HEK293 (cell line): Measurements from ENCODE around the gene PNMA1.

ENCODE experiments used
- CTCF ChIA-PET: fragments of 350-600 bp; formaldehyde crosslinking; extraction: SDS; loops from one replicate; lab custom pipeline; 2021; ENCODE audit warnings: antibody characterized with exemption; lab: Yijun Ruan, JAX
- POLR2A ChIA-PET: fragments of 300-600 bp; formaldehyde crosslinking; extraction: SDS; loops from one replicate; lab custom pipeline; 2020; ENCODE audit warnings: antibody characterized with exemption, inconsistent platforms; lab: Yijun Ruan, JAX
- H3K27ac ChIP-seq: fragments of 200-500 bp; sonication (Bioruptor generic); 2 replicates; pipeline ENCODE4 v1.5.1; 2014; ENCODE audit warnings: low read depth, low read length, control low read depth, inconsistent platforms; ENCODE audit errors: extremely low read depth
- H3K36me3 ChIP-seq, 2 experiments: fragments of 200-500 bp in 1 of 2; sonication (Bioruptor generic) in 1 of 2; 1 replicate in 1 of 2; 2 replicates in 1 of 2; pipeline ENCODE4 v1.5.1; 2014 to 2017; ENCODE audit warnings: inconsistent platforms in 2 of 2, low read length in 2 of 2; ENCODE audit not compliant: control insufficient read depth in 2 of 2, insufficient read depth in 1 of 2
- H3K4me1 ChIP-seq: fragments of 200-500 bp; sonication (Bioruptor generic); 2 replicates; pipeline ENCODE4 v1.5.1; 2014; ENCODE audit warnings: mild to moderate bottlenecking, low read length, inconsistent platforms; ENCODE audit not compliant: control insufficient read depth, insufficient read depth
- H3K4me3 ChIP-seq: 2 replicates; pipeline ENCODE4 v1.5.1; 2011; ENCODE audit warnings: low read depth, mild to moderate bottlenecking, control low read depth, low read length, moderate library complexity
- H3K9me3 ChIP-seq: fragments of 200-500 bp; sonication (Bioruptor generic); 2 replicates; pipeline ENCODE4 v1.5.1; 2014; ENCODE audit warnings: low read depth, low read length, inconsistent platforms; ENCODE audit not compliant: control insufficient read depth, insufficient read depth
- BCL6B ChIP-seq: fragments of 450-650 bp; formaldehyde crosslinking; IDR thresholded peaks from 2 replicates; pipeline ENCODE4 v1.5.1; 2017; ENCODE audit warnings: missing biosample characterization, missing genetic modification characterization
- EGR2 ChIP-seq: fragments of 450-650 bp; formaldehyde crosslinking; IDR thresholded peaks from 2 replicates; pipeline ENCODE4 v1.5.1; 2016; ENCODE audit warnings: low read depth, missing biosample characterization, missing genetic modification characterization
- GFI1B ChIP-seq: fragments of 450-650 bp; formaldehyde crosslinking; IDR thresholded peaks from 2 replicates; pipeline ENCODE4 v1.5.1; 2016; ENCODE audit warnings: missing biosample characterization, missing genetic modification characterization
- HIC1 ChIP-seq: fragments of 450-650 bp; formaldehyde crosslinking; IDR thresholded peaks from 2 replicates; pipeline ENCODE4 v1.5.1; 2016; ENCODE audit warnings: missing biosample characterization, missing genetic modification characterization
- MEIS1 ChIP-seq: sonication (generic); formaldehyde crosslinking; IDR thresholded peaks from 2 replicates; pipeline ENCODE4 v1.8.1; 2022; ENCODE audit warnings: missing genetic modification reagents, mild to moderate bottlenecking, borderline replicate concordance
- SCRT1 ChIP-seq: fragments of 450-650 bp; formaldehyde crosslinking; IDR thresholded peaks from 2 replicates; pipeline ENCODE4 v1.5.1; 2016; ENCODE audit warnings: missing biosample characterization, missing genetic modification characterization, borderline replicate concordance
- SCRT2 ChIP-seq: fragments of 450-650 bp; formaldehyde crosslinking; IDR thresholded peaks from 2 replicates; pipeline ENCODE4 v1.5.1; 2016; ENCODE audit warnings: missing biosample characterization, missing genetic modification characterization
- SETDB1 ChIP-seq: IDR thresholded peaks from one replicate; pipeline ENCODE4 v1.6.1; 2017; ENCODE audit warnings: mild to moderate bottlenecking, low read length, moderate library complexity, mixed read lengths; ENCODE audit not compliant: insufficient read length
- TRIM28 ChIP-seq: IDR thresholded peaks from 2 replicates; pipeline ENCODE4 v1.6.1; 2011; ENCODE audit warnings: low read length, control low read depth, borderline replicate concordance
- ZFP3 ChIP-seq: fragments of 450-650 bp; formaldehyde crosslinking; IDR thresholded peaks from 2 replicates; pipeline ENCODE4 v1.5.1; 2016; ENCODE audit warnings: low read depth, missing biosample characterization, missing genetic modification characterization
- ZFP37 ChIP-seq: fragments of 450-650 bp; formaldehyde crosslinking; IDR thresholded peaks from 2 replicates; pipeline ENCODE4 v1.5.1; 2016; ENCODE audit warnings: missing biosample characterization, missing genetic modification characterization
- ZNF10 ChIP-seq: fragments of 450-650 bp; formaldehyde crosslinking; IDR thresholded peaks from 2 replicates; pipeline ENCODE4 v1.5.1; 2017; ENCODE audit warnings: missing biosample characterization, missing genetic modification characterization
- ZNF133 ChIP-seq: fragments of 450-650 bp; formaldehyde crosslinking; IDR thresholded peaks from 2 replicates; pipeline ENCODE4 v1.5.1; 2016; ENCODE audit warnings: missing biosample characterization, missing genetic modification characterization
- ZNF148 ChIP-seq: fragments of 450-650 bp; formaldehyde crosslinking; IDR thresholded peaks from 2 replicates; pipeline ENCODE4 v1.5.0; 2017; ENCODE audit warnings: missing biosample characterization, missing genetic modification characterization, borderline replicate concordance
- ZNF211 ChIP-seq: fragments of 450-650 bp; formaldehyde crosslinking; IDR thresholded peaks from 2 replicates; pipeline ENCODE4 v1.5.1; 2016; ENCODE audit warnings: low read depth, missing biosample characterization, missing genetic modification characterization
- ZNF354C ChIP-seq: fragments of 450-650 bp; formaldehyde crosslinking; IDR thresholded peaks from 2 replicates; pipeline ENCODE4 v1.5.1; 2016; ENCODE audit warnings: missing biosample characterization, missing genetic modification characterization, low read depth, borderline replicate concordance
- ZNF366 ChIP-seq: fragments of 450-650 bp; formaldehyde crosslinking; conservative IDR thresholded peaks from 2 replicates; pipeline ENCODE4 v1.5.1; 2016; ENCODE audit warnings: missing biosample characterization, missing genetic modification characterization
- ZNF398 ChIP-seq: fragments of 450-650 bp; formaldehyde crosslinking; IDR thresholded peaks from 2 replicates; pipeline ENCODE4 v1.5.1; 2017; ENCODE audit warnings: missing biosample characterization, missing genetic modification characterization
- ZNF596 ChIP-seq: fragments of 450-650 bp; IDR thresholded peaks from 2 replicates; pipeline ENCODE4 v1.5.0; 2018; ENCODE audit warnings: missing biosample characterization, mild to moderate bottlenecking, missing genetic modification characterization, moderate library complexity
- ZNF639 ChIP-seq: fragments of 450-650 bp; formaldehyde crosslinking; IDR thresholded peaks from 2 replicates; pipeline ENCODE4 v1.5.1; 2016; ENCODE audit warnings: missing biosample characterization, missing genetic modification characterization
- ZNF76 ChIP-seq: fragments of 450-650 bp; formaldehyde crosslinking; IDR thresholded peaks from 2 replicates; pipeline ENCODE4; 2016; ENCODE audit warnings: low read depth, missing biosample characterization, missing genetic modification characterization, borderline replicate concordance

PNMA1 gene

GRCh38 chr14:73719791-73720190 lies 5.6 kb upstream of the PNMA1 start:
- H3K27ac ChIP-seq: no peak overlapping the region
- peaks cover 10% of the 10 kb centered on the region for H3K4me1 ChIP-seq
- no peak overlapping the region for H3K4me3 ChIP-seq
- peaks cover 30 to 88% of the 10 kb centered on the region in 2 experiments for H3K36me3 ChIP-seq
- ChIA-PET POLR2A (interaction anchor here (0.6 kb wide), 1 partner anchor 1006 kb away, joined by 5 read pairs; no protein-coding TSS in a partner anchor), CTCF (interaction anchor here (0.6 to 1.2 kb wide), 3 partner anchors 9 to 148 kb away, joined by 3 to 4 read pairs (median 3); no protein-coding TSS in a partner anchor)
- TF ChIP-seq SETDB1 (no peak), SCRT2 (tag by site-specific recombination) (0 out of 2 replicates have a peak, but pooled peaks have one; percentile 24)
- no peaks in the 10 kb centered on the region for H3K9me3 ChIP-seq

- H3K9me3 ChIP-seq: no peaks in the 10 kb centered on the region
- H3K4me1 ChIP-seq: peaks cover 13% of the 10 kb centered on the region
- CTCF ChIA-PET: interaction anchor here (1.0 to 1.2 kb wide), 2 partner anchors 9 to 39 kb away, joined by 3 to 4 read pairs; no protein-coding TSS in a partner anchor
- no peak overlapping the region for H3K4me3 ChIP-seq
- TF ChIP-seq ZNF596 (tag by site-specific recombination) (no peak), ZNF133 (no peak), HIC1 (tag by site-specific recombination) (no peak), ZNF639 (tag by site-specific recombination) (no peak), ZFP37 (tag by site-specific recombination) (no peak), ZFP3 (tag by site-specific recombination) (no peak), ZNF76 (tag by site-specific recombination) (no peak), EGR2 (tag by site-specific recombination) (no peak), ZNF366 (tag by site-specific recombination) (no peak), SCRT1 (tag by site-specific recombination) (no peak), SCRT2 (tag by site-specific recombination) (no peak), ZNF10 (no peak), TRIM28 (no peak)
- POLR2A ChIA-PET: no interaction called here
- peaks cover 30 to 84% of the 10 kb centered on the region in 2 experiments for H3K36me3 ChIP-seq
- no peak overlapping the region for H3K27ac ChIP-seq
Observed at GRCh38 chr14:73719361-73719760, 5.2 kb upstream of the PNMA1 start.

- H3K9me3 ChIP-seq: no peaks in the 10 kb centered on the region
- peaks cover 29 to 76% of the 10 kb centered on the region in 2 experiments for H3K36me3 ChIP-seq
- POLR2A ChIA-PET: no interaction called here
- peaks cover 10% of the 10 kb centered on the region for H3K4me1 ChIP-seq
- H3K27ac ChIP-seq: no peak overlapping the region
- CTCF ChIA-PET: no interaction called here
- H3K4me3 ChIP-seq: no peak overlapping the region
- TF ChIP-seq GFI1B (tag by site-specific recombination): no peak
- no peak for TF ChIP-seq BCL6B (tag by site-specific recombination)
- TF ChIP-seq ZNF398 (tag by site-specific recombination): no peak
- no peak for TF ChIP-seq MEIS1 (CRISPR knock-in tag)
- TF ChIP-seq ZNF211 (tag by site-specific recombination): no peak
- no peak for TF ChIP-seq ZNF148
- no peak for TF ChIP-seq ZNF366 (tag by site-specific recombination)
- TF ChIP-seq ZNF354C (tag by site-specific recombination): no peak
Observed at GRCh38 chr14:73718418-73719251, 4.5 kb upstream of the PNMA1 start.
